Nephron progenitor cell (in vitro differentiated cells): Measurements from ENCODE around the gene DEPDC7.

Source experiments
- DNase-seq: peaks from one replicate; pipeline ENCODE4 v3.0.0; 2021
- H3K27ac Mint-ChIP-seq: 2 replicates; pipeline ENCODE4 v1.8.0; 2021; ENCODE audit warnings: mild to moderate bottlenecking, moderate library complexity, mixed read lengths
- H3K27me3 Mint-ChIP-seq: 2 replicates; pipeline ENCODE4 v1.8.0; 2021; ENCODE audit warnings: mild to moderate bottlenecking, low read depth, mixed read lengths; ENCODE audit not compliant: poor library complexity
- H3K36me3 Mint-ChIP-seq: 2 replicates; pipeline ENCODE4 v1.8.0; 2021; ENCODE audit warnings: low read depth, mixed read lengths
- H3K4me1 Mint-ChIP-seq: 2 replicates; pipeline ENCODE4 v1.8.0; 2021; ENCODE audit warnings: mixed read lengths
- H3K4me3 Mint-ChIP-seq: 2 replicates; pipeline ENCODE4 v1.8.0; 2021; ENCODE audit warnings: mild to moderate bottlenecking, moderate library complexity, mixed read lengths
- H3K9me3 Mint-ChIP-seq: 2 replicates; pipeline ENCODE4 v1.8.0; 2021; ENCODE audit warnings: mild to moderate bottlenecking, moderate library complexity, mixed read lengths
- TF ChIP-seq, protein P1 (sequence below): fragments of 200-600 bp; sonication (generic); IDR thresholded peaks from 2 replicates; pipeline ENCODE4 v1.5.0; 2021; ENCODE audit warnings: antibody characterized with exemption

DEPDC7 gene

DNA sequence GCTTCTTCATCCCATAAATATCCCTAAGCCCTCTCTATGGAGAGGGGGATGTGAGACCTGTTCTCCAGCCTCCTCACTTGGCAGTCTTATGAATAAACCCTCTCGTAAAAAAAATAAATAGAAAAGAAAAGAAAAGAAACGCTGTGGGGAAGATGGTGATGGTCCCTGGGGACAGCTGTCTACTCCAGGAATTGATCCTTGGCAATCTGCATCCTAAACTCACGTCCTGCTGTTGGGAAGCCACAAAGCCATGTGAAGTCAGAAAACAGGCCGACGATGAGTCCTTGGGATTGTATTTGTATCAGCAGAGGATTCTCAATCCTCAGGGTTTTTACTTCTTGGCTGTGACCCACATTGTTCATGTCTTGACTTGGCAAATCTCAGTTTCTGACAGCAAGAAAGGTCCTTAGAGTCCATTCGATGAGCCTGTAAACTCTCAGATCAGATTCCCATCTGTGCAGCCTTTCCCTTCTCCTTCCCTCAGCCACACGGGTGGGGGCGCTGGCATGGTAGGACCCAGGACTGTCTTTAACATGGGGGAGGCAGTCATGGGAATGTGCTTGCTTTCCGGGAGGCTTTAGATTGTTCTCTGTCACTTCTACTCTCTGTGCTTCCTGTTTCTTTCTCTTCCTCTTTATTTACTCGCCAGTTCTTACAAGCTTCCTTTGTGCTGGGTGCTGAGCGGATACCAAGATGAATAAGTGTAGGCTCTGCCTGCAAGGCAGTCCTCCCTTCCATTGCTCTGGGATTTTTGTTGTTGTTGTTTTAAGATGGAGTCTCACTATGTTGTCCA lies 48.6 kb downstream of the DEPDC7 start:
- H3K27ac Mint-ChIP-seq: peak overlapping the region; percentile 95
- peaks cover 6% of the 10 kb centered on the region for H3K27me3 Mint-ChIP-seq
- TF ChIP-seq, protein P1, sequence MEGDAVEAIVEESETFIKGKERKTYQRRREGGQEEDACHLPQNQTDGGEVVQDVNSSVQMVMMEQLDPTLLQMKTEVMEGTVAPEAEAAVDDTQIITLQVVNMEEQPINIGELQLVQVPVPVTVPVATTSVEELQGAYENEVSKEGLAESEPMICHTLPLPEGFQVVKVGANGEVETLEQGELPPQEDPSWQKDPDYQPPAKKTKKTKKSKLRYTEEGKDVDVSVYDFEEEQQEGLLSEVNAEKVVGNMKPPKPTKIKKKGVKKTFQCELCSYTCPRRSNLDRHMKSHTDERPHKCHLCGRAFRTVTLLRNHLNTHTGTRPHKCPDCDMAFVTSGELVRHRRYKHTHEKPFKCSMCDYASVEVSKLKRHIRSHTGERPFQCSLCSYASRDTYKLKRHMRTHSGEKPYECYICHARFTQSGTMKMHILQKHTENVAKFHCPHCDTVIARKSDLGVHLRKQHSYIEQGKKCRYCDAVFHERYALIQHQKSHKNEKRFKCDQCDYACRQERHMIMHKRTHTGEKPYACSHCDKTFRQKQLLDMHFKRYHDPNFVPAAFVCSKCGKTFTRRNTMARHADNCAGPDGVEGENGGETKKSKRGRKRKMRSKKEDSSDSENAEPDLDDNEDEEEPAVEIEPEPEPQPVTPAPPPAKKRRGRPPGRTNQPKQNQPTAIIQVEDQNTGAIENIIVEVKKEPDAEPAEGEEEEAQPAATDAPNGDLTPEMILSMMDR: no peak
- H3K4me1 Mint-ChIP-seq: peaks cover 24% of the 10 kb centered on the region
- no peak overlapping the region for H3K4me3 Mint-ChIP-seq
- no peak for DNase-seq
- peaks cover 39% of the 10 kb centered on the region for H3K36me3 Mint-ChIP-seq
- no peaks in the 10 kb centered on the region for H3K9me3 Mint-ChIP-seq

DNA sequence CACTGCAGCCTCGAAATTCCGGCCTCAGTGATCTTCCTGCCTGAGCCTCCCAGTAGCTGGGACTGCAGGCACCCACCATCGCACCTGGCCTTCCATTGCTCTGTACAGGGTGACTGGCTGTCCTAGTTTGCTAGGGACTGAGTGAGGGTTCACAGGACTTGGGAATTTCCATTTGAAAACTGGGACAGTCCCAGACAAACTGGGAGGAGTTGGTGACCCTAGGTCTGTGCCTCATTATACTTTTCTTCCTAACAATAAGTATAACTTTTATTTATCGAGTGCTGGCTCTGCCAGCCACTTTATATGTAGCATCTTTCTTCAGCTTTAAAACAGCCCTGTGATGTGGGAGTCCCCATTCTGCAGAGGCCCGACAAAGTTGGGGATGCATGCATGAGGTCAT lies 49.2 kb downstream of the DEPDC7 start:
- TF ChIP-seq, protein P1: no peak
- H3K27me3 Mint-ChIP-seq: peaks cover 6% of the 10 kb centered on the region
- no peak overlapping the region for H3K4me3 Mint-ChIP-seq
- H3K36me3 Mint-ChIP-seq: peaks cover 37% of the 10 kb centered on the region
- no peak for DNase-seq
- H3K4me1 Mint-ChIP-seq: peaks cover 24% of the 10 kb centered on the region
- no peaks in the 10 kb centered on the region for H3K9me3 Mint-ChIP-seq
- peak overlapping the region; percentile 95 for H3K27ac Mint-ChIP-seq

DNA sequence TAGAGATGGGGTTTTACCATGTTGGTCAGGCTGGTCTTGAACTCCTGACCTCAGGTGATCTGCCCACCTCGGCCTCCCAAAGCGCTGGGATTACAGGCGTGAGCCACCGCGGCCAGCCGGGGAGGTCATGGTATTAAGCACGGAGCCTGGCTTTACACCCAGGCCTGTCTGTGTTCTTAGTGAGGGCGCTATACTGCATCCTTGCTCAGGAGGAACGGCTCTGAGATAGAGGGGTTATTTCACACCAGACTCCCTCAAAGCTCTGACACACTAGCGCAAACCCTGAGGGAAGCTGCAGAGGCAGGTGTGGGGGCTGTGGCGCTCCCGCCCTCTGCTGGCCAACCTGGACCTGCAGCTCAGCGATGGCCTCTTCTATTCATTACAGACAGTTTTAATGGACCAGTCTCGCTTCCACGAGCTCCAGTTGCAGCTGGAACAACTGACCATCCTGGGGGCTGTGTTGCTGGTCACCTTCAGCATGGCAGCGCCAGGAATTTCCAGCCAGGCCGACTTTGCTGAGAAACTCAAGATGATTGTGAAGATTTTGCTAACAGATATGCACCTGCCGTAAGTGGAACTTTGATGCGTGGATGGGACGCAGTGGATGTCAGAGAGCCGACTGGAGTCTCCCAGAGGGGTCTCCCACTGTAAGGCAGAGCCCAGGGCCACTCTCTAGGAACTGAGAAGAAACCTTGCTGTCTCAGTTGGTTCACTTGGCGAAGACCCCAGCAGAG lies 49.9 kb downstream of the DEPDC7 start:
- Mint-ChIP-seq H3K36me3 (peaks cover 41% of the 10 kb centered on the region), H3K4me3 (no peak overlapping the region), H3K27me3 (peaks cover 6% of the 10 kb centered on the region), H3K9me3 (no peaks in the 10 kb centered on the region), H3K27ac (no peak overlapping the region), H3K4me1 (peaks cover 24% of the 10 kb centered on the region)
- TF ChIP-seq, protein P1: peak; percentile 88
- DNase-seq: peak; percentile 75

DNA sequence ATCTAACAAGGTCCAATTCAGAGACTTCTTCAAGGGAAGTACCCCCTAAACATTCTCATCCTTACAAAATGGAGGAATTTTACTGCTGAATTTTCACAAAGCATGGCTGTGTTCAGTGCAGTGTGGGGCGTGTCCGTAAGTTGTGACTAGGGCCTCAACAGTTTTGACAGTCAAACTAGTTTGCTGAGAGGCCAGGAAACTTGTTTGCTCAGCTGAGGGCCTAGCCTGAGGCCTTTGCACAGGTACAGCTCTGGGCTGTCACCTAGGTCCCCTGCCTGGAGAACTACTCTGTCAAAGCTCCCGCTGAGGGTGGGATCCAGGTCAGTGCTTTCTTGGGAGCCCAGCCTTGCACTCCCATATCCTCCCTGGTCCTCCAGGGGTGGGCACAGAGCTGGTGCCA lies 51.6 kb downstream of the DEPDC7 start:
- Mint-ChIP-seq H3K9me3 (no peaks in the 10 kb centered on the region), H3K4me1 (peaks cover 26% of the 10 kb centered on the region), H3K36me3 (peaks cover 56% of the 10 kb centered on the region), H3K4me3 (no peak overlapping the region), H3K27ac (no peak overlapping the region), H3K27me3 (peaks cover 6% of the 10 kb centered on the region)
- no peak for DNase-seq
- TF ChIP-seq, protein P1: no peak

DNA sequence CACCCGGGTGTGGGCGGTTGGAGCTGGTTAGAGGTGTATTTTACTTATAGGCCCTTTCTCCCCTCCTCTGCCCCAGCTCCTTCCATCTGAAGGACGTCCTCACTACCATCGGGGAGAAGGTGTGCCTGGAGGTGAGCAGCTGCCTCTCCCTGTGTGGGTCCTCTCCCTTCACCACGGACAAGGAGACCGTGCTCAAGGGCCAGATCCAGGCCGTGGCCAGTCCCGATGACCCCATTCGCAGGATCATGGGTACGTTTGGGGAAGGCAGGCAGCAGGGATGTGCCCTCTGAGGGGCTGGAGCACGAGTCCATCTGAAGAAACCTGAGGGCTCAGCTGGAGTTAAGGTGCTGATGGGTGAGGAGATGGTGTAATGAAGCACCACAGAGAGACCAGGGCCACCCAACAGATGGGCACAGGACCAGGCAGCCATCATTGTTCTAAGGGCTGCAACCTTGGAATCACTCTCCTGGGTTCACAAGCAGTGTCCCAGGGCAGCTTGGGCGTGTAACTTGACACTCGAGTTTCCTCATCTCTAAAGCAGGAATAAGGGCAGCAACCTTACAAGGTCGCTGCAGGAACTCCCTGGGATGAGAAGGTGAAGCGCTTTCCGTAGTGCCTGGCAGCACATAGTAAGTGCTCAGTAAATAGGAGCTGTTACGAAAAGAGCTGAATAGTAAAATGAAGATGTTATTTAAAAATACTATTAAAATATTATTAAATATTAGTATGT lies 53.1 kb downstream of the DEPDC7 start:
- Mint-ChIP-seq H3K9me3 (no peaks in the 10 kb centered on the region), H3K4me1 (peaks cover 32% of the 10 kb centered on the region), H3K36me3 (peaks cover 58% of the 10 kb centered on the region), H3K27ac (peak overlapping the region; percentile 64), H3K4me3 (no peak overlapping the region), H3K27me3 (peaks cover 4% of the 10 kb centered on the region)
- DNase-seq: no peak
- TF ChIP-seq, protein P1: no peak
